ENCODE data around the gene AP2A2. TPM values are rescaled to one million over a fixed set of nuclear protein-coding genes. Genes with fewer than 3 reads are reported as not detected.

The AP2A2 gene
- total RNA-seq, 1 donor from 2014 or later, result 89.1 TPM

DNA sequence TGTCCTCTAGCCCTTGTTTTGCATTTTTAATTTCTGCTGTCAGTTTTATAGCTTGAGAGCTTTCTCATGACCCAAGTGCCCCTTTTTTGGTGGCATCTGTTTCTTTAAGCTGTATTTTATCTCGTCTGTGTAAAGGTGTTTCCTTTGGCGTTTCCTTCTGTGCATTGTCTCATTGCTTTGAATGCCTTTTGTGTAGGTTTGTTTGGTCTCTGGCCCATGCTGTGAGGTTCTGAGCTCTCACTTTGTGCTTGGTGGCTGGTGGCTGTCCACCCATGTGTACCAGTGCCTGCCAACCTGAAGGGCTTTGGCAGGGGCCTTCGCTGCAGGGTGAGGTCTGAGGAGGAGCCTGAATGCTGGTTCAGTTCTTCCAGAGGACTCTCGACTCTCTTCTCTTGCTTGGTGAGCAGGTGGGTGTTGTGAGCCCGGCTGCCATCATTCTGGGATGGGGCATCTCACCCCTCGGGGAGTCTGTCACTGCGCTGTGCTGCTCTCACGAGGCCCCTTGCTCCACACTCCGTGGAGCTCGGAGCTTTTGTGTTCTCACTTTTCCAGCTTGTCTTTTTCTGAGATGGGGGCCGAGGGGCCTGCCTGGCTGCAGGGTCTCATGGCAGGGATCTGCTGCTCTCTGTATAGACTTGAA, 14.9 kb downstream of the AP2A2 start:
- Mint-ChIP-seq H3K36me3 (peaks cover 8% of the 10 kb centered on the region), H3K27me3 (ENCODE audit: low read depth) (no peaks in the 10 kb centered on the region), H3K4me3 (no peak overlapping the region), H3K4me1 (peaks cover 27% of the 10 kb centered on the region), H3K27ac (peak overlapping the region; percentile 28), H3K9me3 (no peaks in the 10 kb centered on the region)
- no peak for DNase-seq (ENCODE audit: low spot score in 2 of 2, unreplicated experiment in 2 of 2)
- TF ChIP-seq, protein P1, sequence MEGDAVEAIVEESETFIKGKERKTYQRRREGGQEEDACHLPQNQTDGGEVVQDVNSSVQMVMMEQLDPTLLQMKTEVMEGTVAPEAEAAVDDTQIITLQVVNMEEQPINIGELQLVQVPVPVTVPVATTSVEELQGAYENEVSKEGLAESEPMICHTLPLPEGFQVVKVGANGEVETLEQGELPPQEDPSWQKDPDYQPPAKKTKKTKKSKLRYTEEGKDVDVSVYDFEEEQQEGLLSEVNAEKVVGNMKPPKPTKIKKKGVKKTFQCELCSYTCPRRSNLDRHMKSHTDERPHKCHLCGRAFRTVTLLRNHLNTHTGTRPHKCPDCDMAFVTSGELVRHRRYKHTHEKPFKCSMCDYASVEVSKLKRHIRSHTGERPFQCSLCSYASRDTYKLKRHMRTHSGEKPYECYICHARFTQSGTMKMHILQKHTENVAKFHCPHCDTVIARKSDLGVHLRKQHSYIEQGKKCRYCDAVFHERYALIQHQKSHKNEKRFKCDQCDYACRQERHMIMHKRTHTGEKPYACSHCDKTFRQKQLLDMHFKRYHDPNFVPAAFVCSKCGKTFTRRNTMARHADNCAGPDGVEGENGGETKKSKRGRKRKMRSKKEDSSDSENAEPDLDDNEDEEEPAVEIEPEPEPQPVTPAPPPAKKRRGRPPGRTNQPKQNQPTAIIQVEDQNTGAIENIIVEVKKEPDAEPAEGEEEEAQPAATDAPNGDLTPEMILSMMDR (IDR thresholded peaks at IDR 0.05; ENCODE audit: unreplicated experiment), result no peak

GRCh38 chr11:942823-943222, 17.2 kb downstream of the AP2A2 start:
- Mint-ChIP-seq H3K27me3 (ENCODE audit: low read depth) (no peaks in the 10 kb centered on the region), H3K27ac (peak overlapping the region; percentile 27), H3K4me3 (no peak overlapping the region), H3K9me3 (peaks cover 1% of the 10 kb centered on the region), H3K4me1 (peaks cover 34% of the 10 kb centered on the region), H3K36me3 (peaks cover 6% of the 10 kb centered on the region)
- no peak for DNase-seq (ENCODE audit: low spot score in 2 of 2, unreplicated experiment in 2 of 2)
- TF ChIP-seq, protein P1 (IDR thresholded peaks at IDR 0.05; ENCODE audit: unreplicated experiment), result no peak

DNA sequence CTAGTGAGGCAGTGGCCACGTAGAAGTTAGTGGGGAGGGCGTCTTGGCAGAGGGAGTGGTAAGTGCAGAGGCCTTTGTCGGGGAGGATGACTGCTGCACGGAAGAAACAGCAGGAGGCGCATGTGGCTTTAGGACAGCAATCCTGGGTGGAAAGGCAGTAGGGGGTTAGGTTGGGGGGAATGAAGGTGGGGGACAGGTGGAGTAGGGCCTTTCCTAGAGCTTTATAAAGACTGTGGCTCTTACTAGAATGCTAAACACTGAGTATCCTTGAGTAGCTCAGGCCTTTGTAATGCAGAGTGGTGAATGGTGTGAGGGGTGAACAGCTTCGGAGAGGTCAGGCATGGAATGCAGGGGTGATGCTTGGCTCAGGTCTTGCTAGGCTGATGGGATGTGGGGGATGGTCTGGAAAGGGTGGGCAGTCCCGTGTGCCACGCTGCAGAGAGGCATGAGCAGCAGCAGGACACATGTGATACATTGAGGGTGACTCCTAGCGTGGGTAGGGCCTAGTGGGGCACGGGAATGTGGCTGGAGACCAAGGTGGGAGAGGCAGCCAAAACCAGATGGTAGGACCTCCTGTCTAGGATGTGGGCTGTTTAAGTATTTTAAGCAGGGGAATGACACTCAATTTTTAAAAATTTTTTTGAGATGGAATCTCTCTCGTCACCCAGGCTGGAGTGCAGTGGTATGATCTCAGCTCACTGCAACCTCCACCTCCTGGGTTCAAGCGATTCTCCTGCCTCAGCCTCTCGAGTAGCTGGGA, 19.2 kb downstream of the AP2A2 start:
- peaks cover 8% of the 10 kb centered on the region for H3K9me3 Mint-ChIP-seq
- H3K36me3 Mint-ChIP-seq, result peaks cover 22% of the 10 kb centered on the region

DNA sequence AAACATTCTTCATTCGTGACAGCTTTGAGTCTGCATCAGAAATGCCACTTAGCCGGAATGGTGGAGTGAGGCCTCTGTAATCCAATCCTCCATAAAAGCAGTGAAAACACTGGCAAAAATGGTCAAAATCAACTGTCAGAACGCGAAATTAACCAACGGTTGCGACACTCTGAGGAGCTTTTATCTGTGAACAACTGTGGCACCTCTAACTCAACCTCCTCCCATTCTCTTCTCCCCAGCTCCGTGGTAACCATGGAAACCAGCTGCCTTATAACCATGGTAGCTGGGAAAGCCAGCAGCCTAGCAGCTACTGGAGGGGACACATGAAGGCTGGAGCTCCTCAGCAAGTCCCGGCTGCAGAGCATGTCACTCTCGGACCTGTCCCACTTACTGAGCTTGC, 20.3 kb downstream of the AP2A2 start:
- no peak for DNase-seq (ENCODE audit: low spot score in 2 of 2, unreplicated experiment in 2 of 2)
- H3K36me3 Mint-ChIP-seq, result peaks cover 27% of the 10 kb centered on the region
- peaks cover 28% of the 10 kb centered on the region for H3K4me1 Mint-ChIP-seq
- TF ChIP-seq, protein P1 (IDR thresholded peaks at IDR 0.05; ENCODE audit: unreplicated experiment), result no peak
- H3K27me3 Mint-ChIP-seq (ENCODE audit: low read depth), result no peaks in the 10 kb centered on the region
- peaks cover 9% of the 10 kb centered on the region for H3K9me3 Mint-ChIP-seq
- no peak overlapping the region for H3K4me3 Mint-ChIP-seq
- peak overlapping the region; percentile 30 for H3K27ac Mint-ChIP-seq

More for the DNA sequence above, 19.2 kb downstream of the AP2A2 start:
- H3K4me1 Mint-ChIP-seq, result peaks cover 32% of the 10 kb centered on the region
- DNase-seq (ENCODE audit: low spot score in 2 of 2, unreplicated experiment in 2 of 2), result no peak
- H3K27ac Mint-ChIP-seq, result peak overlapping the region; percentile 9
- H3K4me3 Mint-ChIP-seq, result no peak overlapping the region
- no peaks in the 10 kb centered on the region for H3K27me3 Mint-ChIP-seq (ENCODE audit: low read depth)
- TF ChIP-seq, protein P1 (IDR thresholded peaks at IDR 0.05; ENCODE audit: unreplicated experiment), result no peak

GRCh38 chr11:947744-948143, 22.1 kb downstream of the AP2A2 start:
- H3K4me3 Mint-ChIP-seq, result no peak overlapping the region
- H3K27me3 Mint-ChIP-seq (ENCODE audit: low read depth), result no peaks in the 10 kb centered on the region
- H3K27ac Mint-ChIP-seq, result no peak overlapping the region
- TF ChIP-seq, protein P1 (IDR thresholded peaks at IDR 0.05; ENCODE audit: unreplicated experiment), result no peak
- H3K36me3 Mint-ChIP-seq, result peaks cover 27% of the 10 kb centered on the region
- H3K4me1 Mint-ChIP-seq, result peaks cover 28% of the 10 kb centered on the region
- peaks cover 9% of the 10 kb centered on the region for H3K9me3 Mint-ChIP-seq
- DNase-seq (ENCODE audit: low spot score in 2 of 2, unreplicated experiment in 2 of 2), result no peak
